GM21619 (cell line): ENCODE results near the gene PAX5.
A peak's percentile ranks its signal among the peaks of the same experiment; 100 is the strongest.

ENCODE experiments used
- ATAC-seq: cut with Tn5 transposase; IDR thresholded peaks from one replicate; pipeline ENCODE4 v1.9.1; 2021; ENCODE audit not compliant: unreplicated experiment

Gene PAX5

GRCh38 chr9:37037503-37038301 is 3.6 kb upstream of the PAX5 start:
- no peak for ATAC-seq

- no peak for ATAC-seq
Observed at GRCh38 chr9:37036776-37037502, 2.9 kb upstream of the PAX5 start.

GRCh38 chr9:37036371-37036775 is 2.3 kb upstream of the PAX5 start:
- no peak for ATAC-seq

GRCh38 chr9:37035648-37036370 is 1.7 kb upstream of the PAX5 start:
- ATAC-seq: no peak

- no peak for ATAC-seq
Observed at GRCh38 chr9:37034938-37035647, 1.0 kb upstream of the PAX5 start.

- ATAC-seq: no peak
Observed at GRCh38 chr9:37034305-37034937, 353 bp upstream of the PAX5 start.

GRCh38 chr9:37033141-37033540 is 927 bp downstream of the PAX5 start:
- ATAC-seq: no peak

- no peak for ATAC-seq
Observed at GRCh38 chr9:37032713-37033112, 1.4 kb downstream of the PAX5 start.

- ATAC-seq: no peak
Observed at GRCh38 chr9:37031902-37032301, 2.2 kb downstream of the PAX5 start.

- ATAC-seq: no peak
Observed at GRCh38 chr9:37031081-37031480, 3.0 kb downstream of the PAX5 start.

GRCh38 chr9:37030611-37030939 is 3.5 kb downstream of the PAX5 start:
- no peak for ATAC-seq

GRCh38 chr9:37029776-37030610 is 4.1 kb downstream of the PAX5 start:
- ATAC-seq: no peak

GRCh38 chr9:37029304-37029775 is 4.7 kb downstream of the PAX5 start:
- ATAC-seq: no peak

GRCh38 chr9:37028420-37029031 is 5.5 kb downstream of the PAX5 start:
- ATAC-seq: no peak

GRCh38 chr9:37027582-37028419 is 6.3 kb downstream of the PAX5 start:
- ATAC-seq: peak; percentile 66

GRCh38 chr9:37026931-37027581 is 7.0 kb downstream of the PAX5 start:
- peak; percentile 0 for ATAC-seq

GRCh38 chr9:37026113-37026930 is 7.7 kb downstream of the PAX5 start:
- ATAC-seq: no peak
